ENCODE results near the gene METTL15.
"Not testable (repeated sequence)": the region's sequence is repeated elsewhere in the genome, so short reads cannot be mapped to it uniquely, and the experiment has no call there.

Gene METTL15

GRCh38 chr11:28110108-28110820 is 2.1 kb downstream of the METTL15 start:
- in situ Hi-C loops (cut with HindIII; ENCODE audit: low sequenced_read_pairs): no loop called here

- in situ Hi-C loops (cut with HindIII; ENCODE audit: low sequenced_read_pairs): no loop called here
These were observed 2.6 kb downstream of the METTL15 start for GRCh38 chr11:28110821-28111200.

GRCh38 chr11:28114116-28114515 is 5.9 kb downstream of the METTL15 start:
- in situ Hi-C loops (cut with HindIII; ENCODE audit: low sequenced_read_pairs): no loop called here

GRCh38 chr11:28114731-28115130 is 6.5 kb downstream of the METTL15 start:
- in situ Hi-C loops (cut with HindIII; ENCODE audit: low sequenced_read_pairs): no loop called here

GRCh38 chr11:28117712-28118111 is 9.5 kb downstream of the METTL15 start:
- in situ Hi-C loops (cut with HindIII; ENCODE audit: low sequenced_read_pairs): no loop called here

GRCh38 chr11:28123151-28123581 is 15.0 kb downstream of the METTL15 start:
- in situ Hi-C loops (cut with HindIII; ENCODE audit: low sequenced_read_pairs): no loop called here

GRCh38 chr11:28132548-28132947 is 24.4 kb downstream of the METTL15 start:
- in situ Hi-C loops (cut with HindIII; ENCODE audit: low sequenced_read_pairs): loop anchor here (5.0 kb wide), 1 partner anchor 50 kb away; no protein-coding TSS in a partner anchor

- in situ Hi-C loops (cut with HindIII; ENCODE audit: low sequenced_read_pairs): loop anchor here (5.0 kb wide), 1 partner anchor 51 kb away; no protein-coding TSS in a partner anchor
These were observed 25.0 kb downstream of the METTL15 start for GRCh38 chr11:28133146-28133545.

GRCh38 chr11:28136157-28136556 is 28.0 kb downstream of the METTL15 start:
- in situ Hi-C loops (cut with HindIII; ENCODE audit: low sequenced_read_pairs): not testable (repeated sequence)

- in situ Hi-C loops (cut with HindIII; ENCODE audit: low sequenced_read_pairs): no loop called here
These were observed 29.2 kb downstream of the METTL15 start for GRCh38 chr11:28137366-28137765.

GRCh38 chr11:28137832-28138231 is 29.6 kb downstream of the METTL15 start:
- in situ Hi-C loops (cut with HindIII; ENCODE audit: low sequenced_read_pairs): no loop called here

GRCh38 chr11:28139841-28140415 is 31.7 kb downstream of the METTL15 start:
- in situ Hi-C loops (cut with HindIII; ENCODE audit: low sequenced_read_pairs): no loop called here

- in situ Hi-C loops (cut with HindIII; ENCODE audit: low sequenced_read_pairs): no loop called here
These were observed 32.7 kb downstream of the METTL15 start for GRCh38 chr11:28140689-28141455.

GRCh38 chr11:28142724-28143123 is 34.5 kb downstream of the METTL15 start:
- in situ Hi-C loops (cut with HindIII; ENCODE audit: low sequenced_read_pairs): no loop called here

GRCh38 chr11:28144808-28145207 is 36.6 kb downstream of the METTL15 start:
- in situ Hi-C loops (cut with HindIII; ENCODE audit: low sequenced_read_pairs): no loop called here

GRCh38 chr11:28146123-28146751 is 38.0 kb downstream of the METTL15 start:
- in situ Hi-C loops (cut with HindIII; ENCODE audit: low sequenced_read_pairs): no loop called here

GRCh38 chr11:28152743-28153142 is 44.6 kb downstream of the METTL15 start:
- in situ Hi-C loops (cut with HindIII; ENCODE audit: low sequenced_read_pairs): no loop called here

GRCh38 chr11:28153586-28153985 is 45.4 kb downstream of the METTL15 start:
- in situ Hi-C loops (cut with HindIII; ENCODE audit: low sequenced_read_pairs): no loop called here

- in situ Hi-C loops (cut with HindIII; ENCODE audit: low sequenced_read_pairs): no loop called here
These were observed 60.5 kb downstream of the METTL15 start for GRCh38 chr11:28168718-28169117.

- in situ Hi-C loops (cut with HindIII; ENCODE audit: low sequenced_read_pairs): no loop called here
These were observed 61.6 kb downstream of the METTL15 start for GRCh38 chr11:28169816-28170215.

- in situ Hi-C loops (cut with HindIII; ENCODE audit: low sequenced_read_pairs): no loop called here
These were observed 62.6 kb downstream of the METTL15 start for GRCh38 chr11:28170759-28171158.

All from endothelial cell of hepatic sinusoid (primary cell).